NCI-H187 treated with DMSO at 0.1 percent for 48 hours (cell line): Measurements from ENCODE around the gene ZFPL1.
"Not testable (repeated sequence)": the region's sequence is repeated elsewhere in the genome, so short reads cannot be mapped to it uniquely, and the experiment has no call there.

Experiments used
- DNase-seq: peaks from one replicate; lab custom pipeline; 2025; lab: John Stamatoyannopoulos, UW

ZFPL1 gene

GRCh38 chr11:65115361-65116082, 31.5 kb downstream of the ZFPL1 start:
- no peak for DNase-seq

DNA sequence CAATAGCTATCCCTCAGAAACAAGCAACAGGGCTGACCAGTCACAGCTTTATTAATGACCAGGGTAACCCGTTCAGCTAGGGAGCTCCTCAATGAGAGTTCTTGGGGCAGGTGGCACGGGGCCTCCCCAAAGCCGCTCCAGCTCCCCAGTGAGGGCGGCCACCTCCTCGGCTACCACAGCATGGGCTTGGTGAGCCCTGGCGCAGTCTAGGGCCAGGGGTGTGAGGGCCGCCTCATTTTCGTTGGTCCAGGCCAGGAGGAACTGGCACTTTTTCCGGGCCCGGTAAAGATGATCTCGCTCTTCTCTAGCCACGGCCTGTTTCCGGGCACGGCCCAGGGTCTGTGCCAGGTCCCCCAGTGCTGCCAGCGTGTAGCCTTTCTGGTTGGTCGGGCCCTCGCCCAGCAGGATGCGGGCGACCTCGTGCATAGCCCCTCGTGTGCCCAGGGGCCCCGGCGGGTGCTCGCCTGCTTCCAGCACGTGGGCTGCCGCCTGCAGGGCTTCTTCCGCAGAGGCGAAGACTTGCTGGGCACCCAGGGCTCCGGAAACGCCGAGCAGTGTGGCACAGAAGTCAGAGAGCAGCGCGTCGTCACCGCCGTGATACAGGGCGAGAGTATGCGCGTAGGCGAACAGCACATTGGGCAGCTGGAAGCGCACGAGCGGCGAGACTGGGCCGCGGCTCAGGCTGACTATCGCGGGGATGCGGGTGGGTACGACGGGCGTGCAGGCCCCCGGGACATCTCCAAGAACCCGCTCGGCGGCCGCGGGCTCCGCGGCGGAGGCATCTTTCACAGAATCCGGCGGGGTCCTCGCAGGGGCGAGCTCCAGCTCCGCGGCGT, 32.6 kb downstream of the ZFPL1 start:
- no peak for DNase-seq

- peak; percentile 88 for DNase-seq
Observed at GRCh38 chr11:65117206-65118096, 33.4 kb downstream of the ZFPL1 start, which contains the start of gene ZNHIT2. TSS of gene ZNHIT2 (minus strand) at chr11:65117701. CDS start at chr11:65117653, 48 bp downstream.

GRCh38 chr11:65118097-65118837, 34.2 kb downstream of the ZFPL1 start:
- no peak for DNase-seq

DNA sequence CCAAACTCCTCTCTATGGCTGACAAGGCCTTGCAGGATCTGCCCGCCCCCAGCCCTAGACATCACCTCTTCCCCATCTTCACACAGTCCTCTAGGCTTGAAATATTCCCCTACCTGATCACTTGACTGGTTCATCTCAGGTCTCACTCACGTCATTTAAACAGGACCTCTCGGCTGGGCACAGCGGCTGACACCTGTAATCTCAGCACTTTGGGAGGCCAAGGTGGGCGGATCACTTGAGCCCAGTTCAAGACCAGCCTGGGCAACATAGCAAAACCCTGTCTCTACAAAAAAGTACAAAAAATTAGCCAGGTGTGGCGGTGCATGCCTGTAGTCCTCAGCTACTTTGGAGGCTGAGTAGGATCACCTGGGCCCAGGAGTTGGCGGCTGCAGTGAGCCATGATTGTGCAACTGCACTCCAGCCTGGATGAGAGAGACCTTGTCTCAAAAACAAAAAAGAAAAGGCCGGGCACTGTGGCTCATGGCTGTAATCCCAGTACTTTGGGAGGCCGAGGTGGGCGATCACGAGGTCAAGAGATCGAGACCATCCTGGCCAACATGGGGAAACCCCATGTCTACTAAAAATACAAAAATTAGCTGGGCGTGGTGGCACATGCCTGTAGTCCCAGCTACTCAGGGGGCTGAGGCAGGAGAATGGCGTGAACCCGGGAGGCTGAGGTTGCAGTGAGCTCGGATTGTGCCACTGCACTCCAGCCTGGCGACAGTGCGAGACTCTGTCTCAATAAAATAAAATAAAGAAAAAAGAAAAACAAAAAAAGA, 35.1 kb downstream of the ZFPL1 start:
- DNase-seq, result not testable (repeated sequence)

DNA sequence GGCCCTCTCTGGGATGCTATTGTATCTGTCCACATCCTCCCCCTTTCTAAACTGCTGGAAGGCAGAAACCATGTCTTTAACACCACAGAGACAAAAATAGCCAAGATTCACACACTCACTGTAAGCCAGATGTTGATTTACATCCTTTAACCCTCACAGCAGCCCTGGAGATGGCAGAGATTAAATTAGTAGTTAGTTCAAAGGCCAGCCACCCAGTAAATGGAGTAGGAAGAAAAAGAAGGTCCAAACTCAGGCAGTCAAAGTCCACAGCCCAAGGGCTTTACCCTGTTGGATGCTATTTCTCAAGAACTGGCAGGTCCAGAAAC, 35.6 kb downstream of the ZFPL1 start:
- DNase-seq, result no peak

GRCh38 chr11:65120831-65121230, 36.8 kb downstream of the ZFPL1 start:
- no peak for DNase-seq

DNA sequence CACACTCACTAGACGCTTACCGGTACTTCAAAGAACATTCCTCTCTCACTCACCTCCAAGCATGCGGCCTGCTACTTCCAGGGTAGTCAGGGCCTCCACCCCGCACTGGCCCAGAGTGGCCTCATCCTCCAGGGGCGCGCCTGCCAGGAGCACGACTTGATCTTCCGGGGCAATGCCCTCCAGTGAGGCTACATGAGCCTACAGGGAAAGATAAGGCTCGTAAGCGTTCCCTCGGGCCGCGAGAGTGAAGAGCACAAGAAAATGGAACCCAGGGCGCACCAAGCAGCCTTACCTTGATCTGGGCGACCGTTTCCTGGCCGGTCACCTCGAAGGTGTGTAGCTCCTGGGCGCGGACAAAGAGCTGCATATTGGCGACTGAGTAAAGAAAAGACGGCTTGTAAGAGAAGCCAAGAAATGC, 37.4 kb downstream of the ZFPL1 start:
- DNase-seq, result no peak

- peak; percentile 83 for DNase-seq
Observed at GRCh38 chr11:65121865-65122696, 38.1 kb downstream of the ZFPL1 start, which contains the start of the genes FAU and MRPL49. TSS of gene FAU (minus strand) at chr11:65122134. CDS start at chr11:65121813, 321 bp downstream. TSS of gene MRPL49 (plus strand) at chr11:65122321. CDS start at chr11:65122347, 26 bp downstream.

GRCh38 chr11:65124480-65125196, 40.6 kb downstream of the ZFPL1 start:
- no peak for DNase-seq

- DNase-seq, result no peak
Observed at GRCh38 chr11:65125197-65126056, 41.4 kb downstream of the ZFPL1 start.

- no peak for DNase-seq
Observed at GRCh38 chr11:65126624-65127274, 42.7 kb downstream of the ZFPL1 start.

- no peak for DNase-seq
Observed at GRCh38 chr11:65127473-65128181, 43.6 kb downstream of the ZFPL1 start.

- no peak for DNase-seq
Observed at GRCh38 chr11:65128182-65129145, 44.4 kb downstream of the ZFPL1 start.

DNA sequence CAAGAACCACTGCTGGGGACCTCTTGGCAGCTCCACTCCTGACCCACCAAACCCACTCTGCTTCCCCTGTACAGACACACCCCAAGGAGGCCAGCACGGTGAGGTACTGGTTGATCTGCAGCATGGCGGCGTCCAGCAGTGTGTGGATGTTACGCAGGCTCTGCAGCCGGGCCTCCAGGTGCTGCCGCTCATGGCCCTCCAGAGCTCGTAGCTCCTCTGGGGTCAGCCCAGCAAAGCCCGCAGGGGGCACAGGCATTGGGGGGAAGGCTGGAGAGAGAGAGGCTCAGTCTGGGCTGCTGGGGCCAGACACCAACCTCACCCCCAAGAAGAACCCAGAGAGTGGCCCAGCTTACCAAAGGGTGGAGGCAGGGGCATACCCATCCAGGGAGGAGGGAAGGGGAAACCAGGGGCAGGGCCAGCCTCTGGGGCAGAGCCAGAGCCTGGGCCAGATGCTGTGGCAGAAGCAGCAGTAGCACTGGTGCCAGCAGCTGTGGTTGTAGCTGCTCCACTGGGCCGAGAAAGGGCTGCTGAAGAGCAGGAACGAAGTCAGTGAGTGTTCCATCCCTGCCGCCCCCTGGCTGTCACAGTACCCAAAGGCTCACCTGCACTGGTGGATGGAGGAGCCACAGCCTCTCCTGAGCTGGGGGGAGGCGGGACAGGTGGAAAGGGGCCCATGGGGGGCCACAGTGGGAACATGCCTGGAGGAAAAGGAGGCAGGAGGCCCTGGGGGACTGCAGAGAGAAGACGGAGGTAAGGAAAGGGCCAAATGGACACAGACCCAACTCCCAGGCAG, 45.8 kb downstream of the ZFPL1 start:
- DNase-seq, result no peak
